SW 1271 (cell line): ENCODE measurements around the gene AURKAIP1.
A peak's percentile ranks its signal among the peaks of the same experiment; 100 is the strongest.

Experiments used
- DNase-seq, 2 experiments: peaks; one replicate each; lab custom pipeline; 2025; lab: John Stamatoyannopoulos, UW

AURKAIP1 gene

DNA sequence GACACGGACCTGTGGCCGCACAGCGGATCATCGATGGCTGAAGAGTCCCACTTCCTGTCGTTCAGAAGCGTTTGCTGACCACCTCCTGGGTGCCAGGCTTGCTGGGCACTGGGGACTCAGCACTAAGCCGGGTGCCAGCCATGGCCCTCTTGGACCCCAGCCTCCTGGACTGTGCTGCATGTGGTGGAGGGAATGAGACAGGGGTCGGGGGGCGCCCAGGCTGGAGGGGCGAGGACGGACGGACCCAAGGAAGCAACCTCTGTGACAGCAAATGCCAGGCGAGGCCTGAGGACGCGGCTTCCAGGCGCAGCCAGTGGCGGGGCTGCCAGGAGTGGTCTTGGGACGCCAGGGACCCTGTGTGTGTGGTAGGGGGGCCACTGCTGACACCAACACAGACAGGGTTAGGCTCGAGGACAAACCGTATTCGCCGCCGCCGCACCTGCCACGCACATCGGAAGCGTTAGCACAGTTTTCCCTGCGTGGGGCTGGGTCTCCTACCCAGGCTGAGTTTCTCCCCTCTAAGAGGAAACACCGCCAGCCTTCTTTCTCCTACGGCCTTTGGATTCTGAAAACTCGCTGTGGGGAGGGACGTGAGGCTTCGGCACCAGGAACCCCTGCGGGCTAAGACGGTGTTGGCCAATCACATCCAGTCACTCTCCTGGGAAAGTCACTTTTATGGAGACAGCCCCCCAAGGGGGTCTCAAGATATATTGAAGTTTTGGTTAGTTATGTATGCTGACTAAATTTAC, 13.6 kb downstream of the AURKAIP1 start:
- DNase-seq = no peak

DNA sequence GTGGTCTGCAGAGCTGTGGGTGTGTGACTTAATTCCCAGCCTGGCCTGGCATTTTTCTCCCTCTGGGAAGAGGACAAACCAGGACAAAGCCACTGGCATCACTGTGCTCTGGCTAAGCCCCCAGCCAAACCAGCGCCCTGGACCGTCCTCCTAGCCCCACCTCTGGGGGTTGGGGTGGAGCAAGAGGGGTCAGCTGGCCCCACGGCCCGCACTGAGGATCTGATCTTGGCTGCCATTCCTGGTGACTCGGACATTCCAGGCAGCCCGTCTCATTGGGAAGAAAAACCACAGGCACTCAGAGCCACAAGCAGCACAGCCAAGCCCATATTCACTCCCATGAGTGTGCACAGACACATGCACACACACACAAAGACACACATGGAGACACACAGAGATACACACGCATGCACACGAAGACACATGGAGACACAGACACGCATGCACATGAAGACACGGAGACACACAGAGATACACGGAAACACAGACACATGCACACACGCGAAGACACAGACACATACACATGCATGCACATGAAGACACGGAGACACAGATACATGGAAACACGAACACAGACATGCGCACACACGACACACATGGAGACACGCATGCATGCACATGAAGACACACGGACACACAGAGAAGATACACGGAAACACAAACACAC, 14.4 kb downstream of the AURKAIP1 start:
- peak; percentile 40 to 74 for DNase-seq

GRCh38 chr1:1359664-1360468, 15.1 kb downstream of the AURKAIP1 start:
- no peak for DNase-seq

- DNase-seq = no peak
Measured at GRCh38 chr1:1359308-1359663, 15.7 kb downstream of the AURKAIP1 start.

DNA sequence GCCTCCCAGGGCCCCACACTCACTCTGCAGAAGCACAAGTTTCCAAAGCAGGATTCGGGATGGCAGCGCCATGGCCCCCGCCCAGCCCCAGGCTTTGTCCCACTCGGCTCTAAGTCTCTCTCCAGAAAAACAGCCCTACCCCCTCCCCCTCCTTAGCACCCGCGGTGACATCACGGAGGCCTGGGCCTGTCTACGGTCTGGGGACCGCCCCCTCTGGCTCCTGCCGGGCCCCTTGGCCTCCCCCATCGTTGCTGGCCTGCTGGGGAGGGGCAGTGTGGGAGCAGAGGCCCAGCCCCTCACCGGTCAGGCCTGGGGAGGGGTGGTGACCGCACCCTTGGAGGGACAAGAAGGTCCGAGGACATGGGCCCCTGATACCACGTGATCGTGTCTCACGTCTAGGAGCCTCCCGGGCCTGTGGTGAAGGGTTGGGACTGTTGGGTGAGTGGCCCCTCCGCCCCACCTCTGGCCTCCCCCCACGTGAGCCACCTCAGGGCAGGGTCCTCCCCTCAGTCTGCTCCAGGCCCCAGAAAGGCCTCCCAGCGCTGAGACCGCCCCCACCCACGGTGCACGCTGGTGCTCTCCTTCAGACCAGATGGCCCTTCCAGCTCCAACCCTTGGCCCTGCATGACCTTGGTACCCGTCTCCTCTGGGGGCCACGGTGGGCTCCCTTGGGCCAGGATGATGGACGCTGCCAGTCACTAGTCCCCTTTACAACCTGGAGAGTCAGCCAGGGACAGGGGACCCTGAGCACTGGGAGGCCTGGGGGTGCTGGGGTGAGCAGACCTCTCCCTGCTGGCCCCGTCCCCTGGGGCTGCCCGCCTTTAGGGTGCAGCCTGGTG, 16.4 kb downstream of the AURKAIP1 start, which contains the start of gene MXRA8:
Gene MXRA8 (minus strand): TSS at position 123 of the 839 bp plus-strand sequence. CDS start 51 bp downstream, at position 72.
- DNase-seq = no peak

GRCh38 chr1:1357871-1358432, 17.1 kb downstream of the AURKAIP1 start:
- DNase-seq = no peak

GRCh38 chr1:1356796-1357401, 18.1 kb downstream of the AURKAIP1 start:
- no peak for DNase-seq

- no peak for DNase-seq
Measured at GRCh38 chr1:1356166-1356795, 18.7 kb downstream of the AURKAIP1 start.

DNA sequence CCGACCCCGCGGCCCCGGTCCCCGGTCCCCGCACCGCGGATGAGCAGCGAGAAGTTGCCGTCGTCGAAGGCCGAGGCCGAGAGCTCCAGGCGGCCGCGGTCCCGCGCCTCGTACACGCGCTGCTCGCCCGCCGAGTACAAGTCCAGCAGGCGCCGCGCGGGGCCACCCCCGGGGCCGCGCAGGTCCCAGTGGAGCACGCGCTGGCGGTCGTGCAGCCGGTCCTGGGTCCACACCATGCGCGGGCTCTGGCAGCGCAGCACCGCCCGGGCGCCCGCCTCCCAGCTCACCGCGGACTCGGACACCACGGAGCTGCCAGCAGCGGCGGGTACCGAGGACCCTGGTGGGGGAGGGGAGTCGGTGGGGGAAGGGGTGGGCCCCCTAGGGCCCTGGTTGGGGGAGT, 19.6 kb downstream of the AURKAIP1 start:
- DNase-seq = no peak

DNA sequence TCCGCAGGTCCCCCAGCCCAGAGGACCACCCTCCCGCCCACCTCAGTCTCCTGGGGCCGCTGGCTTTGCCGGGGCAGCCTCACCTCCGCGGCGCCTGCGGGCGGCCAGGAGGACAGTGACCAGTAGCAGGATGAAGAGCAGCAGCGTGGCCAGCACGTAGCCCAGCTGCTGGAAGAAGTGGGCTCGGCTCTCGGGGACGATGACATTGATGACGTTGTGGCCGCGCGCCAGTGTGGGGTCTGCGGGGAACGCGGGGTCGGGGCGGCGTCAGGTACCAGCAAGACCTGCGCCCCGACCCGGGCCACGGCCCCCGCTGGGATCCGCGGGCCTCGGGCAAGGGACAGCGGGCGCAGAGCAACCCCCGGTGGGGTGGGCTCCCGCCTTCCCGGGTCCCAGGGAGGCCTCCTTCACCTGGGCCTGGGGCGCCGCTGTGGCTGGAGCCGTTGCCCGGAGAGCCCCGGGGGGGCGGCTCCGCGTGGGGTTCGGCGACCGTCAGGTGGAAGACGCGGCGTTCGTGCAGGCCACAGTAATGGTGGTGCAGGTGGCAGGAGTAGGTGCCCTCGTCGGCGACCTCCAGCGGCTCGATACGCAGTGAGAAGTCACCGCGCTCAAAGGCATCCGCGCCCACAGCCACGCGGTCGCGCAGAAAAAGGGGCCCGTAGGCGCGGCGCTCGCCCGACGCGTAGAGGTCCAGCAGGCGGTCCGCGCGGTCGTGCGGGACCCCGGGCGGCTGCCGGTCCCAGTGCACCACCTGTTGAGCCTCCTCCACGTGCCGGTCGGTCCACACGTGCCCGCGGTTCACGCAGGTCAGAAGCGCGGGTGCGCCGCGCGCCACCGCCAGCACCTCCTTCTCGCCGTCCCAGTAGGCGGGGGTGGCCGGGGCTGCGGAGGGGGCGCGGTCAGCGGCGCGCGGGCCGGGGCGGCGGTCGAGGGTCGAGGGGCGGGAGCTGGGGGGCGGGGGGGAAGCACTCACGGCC, 20.4 kb downstream of the AURKAIP1 start:
- DNase-seq = peak in 1 of 2 experiments; percentile 6

- no peak for DNase-seq
Measured at GRCh38 chr1:1353389-1354151, 21.4 kb downstream of the AURKAIP1 start.

DNA sequence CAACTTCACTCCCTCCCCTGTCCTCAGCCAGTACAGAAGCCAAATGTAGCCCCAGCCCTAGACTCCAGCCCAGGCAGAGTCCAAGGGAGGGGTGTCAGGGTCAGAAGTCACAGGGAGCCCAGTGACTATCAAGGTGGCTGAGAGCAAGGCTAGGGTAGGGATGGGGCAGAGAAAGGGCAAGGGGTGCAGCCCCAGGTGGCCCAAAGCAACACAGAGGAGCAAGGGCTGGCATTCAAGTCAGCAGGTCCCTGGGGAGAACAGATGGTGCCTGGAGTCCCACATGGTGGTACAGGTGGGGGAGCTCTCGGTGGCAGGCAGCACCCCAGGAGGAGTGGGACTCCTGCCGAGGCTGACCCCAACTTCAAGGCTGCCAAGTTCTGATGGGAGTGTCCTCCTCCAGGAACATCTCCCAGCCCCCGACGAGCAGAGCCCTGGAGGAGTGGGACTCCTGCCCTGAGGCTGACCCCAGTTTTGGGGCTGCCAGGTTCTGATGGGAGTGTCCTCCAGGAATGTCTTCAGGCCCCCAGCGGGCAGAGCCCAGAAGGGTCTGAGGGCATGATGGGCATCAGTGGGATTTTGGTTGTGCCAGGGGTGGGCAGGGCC, 22.1 kb downstream of the AURKAIP1 start:
- no peak for DNase-seq

DNA sequence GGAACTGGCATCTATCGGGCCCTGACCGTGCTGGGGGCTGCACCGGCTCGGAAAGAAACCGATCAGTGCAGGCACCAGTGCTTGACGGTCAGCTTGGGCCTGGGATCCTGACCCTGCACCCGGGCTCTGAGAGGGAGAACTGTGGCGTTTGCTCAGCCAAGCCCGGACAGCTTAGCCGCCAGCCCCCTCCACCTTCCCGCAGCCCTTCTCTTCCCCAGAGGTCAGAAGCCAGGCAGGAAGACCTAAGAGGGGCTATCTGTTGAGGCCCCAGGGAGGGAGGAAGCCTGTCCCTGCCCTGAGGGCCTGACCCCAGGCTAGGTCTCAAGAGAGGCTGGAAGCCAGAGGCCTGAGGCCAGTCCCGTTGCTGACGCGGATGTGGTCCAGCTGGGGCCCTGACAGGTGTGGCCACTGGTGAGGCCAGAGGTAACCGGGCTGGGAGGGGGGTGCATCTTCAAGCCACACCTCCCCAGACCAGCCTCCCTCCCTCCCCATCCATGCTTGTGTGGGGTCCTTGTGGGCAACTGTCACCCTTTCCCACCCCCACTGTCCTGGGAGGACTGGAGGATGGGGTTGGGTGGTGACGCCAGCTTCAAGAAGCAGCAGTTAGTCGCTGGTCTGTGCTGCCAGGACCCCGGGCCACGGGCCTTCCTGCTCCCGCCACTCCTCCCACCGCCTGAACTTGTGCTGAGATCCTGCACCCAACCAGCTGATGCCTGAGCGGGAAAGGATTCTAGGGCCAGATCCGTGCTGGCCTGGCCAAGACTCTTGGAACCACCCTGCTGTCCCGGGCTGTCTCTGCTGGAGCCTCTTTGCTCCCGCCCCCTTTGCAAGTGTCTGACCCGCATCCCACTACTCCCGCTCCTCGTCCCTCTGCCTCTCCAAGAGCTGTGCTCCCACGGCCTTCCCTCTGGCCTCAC, 23.2 kb downstream of the AURKAIP1 start:
- DNase-seq = no peak

- no peak for DNase-seq
Measured at GRCh38 chr1:1349256-1350012, 25.6 kb downstream of the AURKAIP1 start, which contains the start of gene DVL1. Gene DVL1, minus strand, starts transcription at chr1:1349418. Its CDS starts 353 bp downstream, at chr1:1349065.

DNA sequence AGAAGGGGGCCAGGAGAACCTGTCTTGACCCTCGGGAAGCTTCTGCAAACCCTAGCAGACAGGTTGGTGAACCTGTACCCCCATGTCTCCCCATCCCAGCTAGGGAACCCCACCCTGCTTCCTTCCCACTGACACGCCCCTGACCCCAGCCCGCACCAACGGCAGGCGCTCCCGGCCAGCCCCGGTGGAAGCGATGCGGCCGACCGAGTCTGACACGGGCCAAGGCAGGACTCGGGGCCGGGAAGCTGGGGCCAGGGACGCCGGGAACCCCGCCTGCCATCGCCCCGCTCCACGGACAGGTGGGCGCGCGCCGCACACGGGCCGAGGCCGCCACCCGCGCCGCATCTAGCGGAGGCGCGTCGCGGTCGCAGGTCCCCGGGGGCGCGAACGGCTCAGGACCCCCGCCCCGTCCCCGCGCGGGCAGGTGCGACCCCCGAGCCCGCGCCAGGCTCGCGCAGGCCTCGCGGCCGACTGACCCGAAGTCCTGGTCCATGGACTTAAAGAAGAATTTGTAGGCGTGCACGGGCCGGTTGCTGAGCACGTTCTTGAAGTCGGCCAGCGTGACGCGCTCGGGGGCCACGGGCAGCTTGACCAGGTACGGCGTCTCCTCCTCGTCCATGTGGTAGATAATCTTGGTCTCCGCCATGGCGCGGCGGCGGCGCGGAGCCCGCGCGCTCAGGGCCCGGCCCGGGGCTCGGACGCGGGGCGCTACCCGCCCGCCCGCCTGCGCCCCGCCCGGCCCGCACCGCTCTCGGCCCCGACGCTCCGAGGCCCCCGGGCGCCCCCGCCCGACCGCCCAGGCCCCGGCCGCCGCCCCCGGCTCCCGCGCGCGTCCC, 26.4 kb downstream of the AURKAIP1 start:
- DNase-seq = no peak
